AG08395 (cell line): ENCODE results near the gene EFS.
A peak's percentile ranks its signal among the peaks of the same experiment; 100 is the strongest.
"Not testable (repeated sequence)": the region's sequence is repeated elsewhere in the genome, so short reads cannot be mapped to it uniquely, and the experiment has no call there.

ENCODE experiments used
- DNase-seq: peaks from one replicate; pipeline ENCODE4 v3.0.0; 2012; ENCODE audit warnings: mixed read lengths, low spot score

The EFS gene

DNA sequence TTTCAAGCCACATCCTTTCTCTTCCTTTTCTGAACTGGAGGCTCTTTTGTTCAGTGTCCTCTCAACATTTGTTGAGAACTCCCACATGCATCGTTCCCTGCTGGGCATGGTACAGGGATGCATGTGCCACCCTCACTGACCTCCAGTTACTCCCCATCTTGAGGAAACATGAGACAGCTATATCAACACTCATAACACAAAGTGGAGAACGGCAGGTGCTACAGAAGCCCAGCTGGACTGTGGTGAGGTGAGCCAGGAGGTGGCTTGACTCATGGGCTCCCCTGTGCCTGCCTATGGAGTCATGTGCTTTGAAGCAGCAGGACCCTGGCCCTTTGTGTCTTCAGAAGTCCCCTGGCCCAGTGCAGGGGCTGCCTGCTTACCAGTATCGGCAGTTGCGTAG lies 33.4 kb upstream of the EFS start:
- no peak for DNase-seq

DNA sequence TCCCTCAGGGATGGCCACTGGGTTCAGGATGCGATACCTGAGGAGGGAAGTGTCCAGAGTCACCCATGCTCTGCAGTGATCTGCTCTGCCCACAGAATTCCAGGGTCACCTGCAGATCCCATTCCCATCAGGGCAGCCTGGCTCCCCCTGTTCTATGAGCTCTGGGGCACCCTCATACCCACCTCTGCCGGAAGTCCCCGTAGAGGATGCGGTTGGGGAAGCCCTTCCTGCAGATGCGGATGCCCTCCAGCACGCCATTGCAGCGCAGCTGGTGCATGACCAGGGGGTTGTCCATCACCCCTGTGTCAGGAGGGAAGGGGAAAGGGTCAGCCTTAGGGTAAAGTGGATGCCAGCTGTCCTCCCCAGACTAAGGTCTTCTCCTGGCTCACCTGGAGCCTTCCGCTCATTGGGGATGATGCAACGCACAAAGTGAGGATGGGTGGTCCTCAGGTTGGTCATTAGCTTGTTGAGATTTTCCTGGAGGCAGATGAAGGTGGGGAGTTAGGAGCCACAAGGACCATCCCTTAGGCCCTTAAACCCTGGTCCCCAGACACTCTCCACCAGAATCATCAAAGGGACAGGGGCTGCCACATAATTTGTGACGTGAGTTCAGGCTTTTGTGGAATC lies 31.9 kb upstream of the EFS start:
- no peak for DNase-seq

- DNase-seq: no peak
These were observed 31.2 kb upstream of the EFS start for GRCh38 chr14:23396126-23396525.

DNA sequence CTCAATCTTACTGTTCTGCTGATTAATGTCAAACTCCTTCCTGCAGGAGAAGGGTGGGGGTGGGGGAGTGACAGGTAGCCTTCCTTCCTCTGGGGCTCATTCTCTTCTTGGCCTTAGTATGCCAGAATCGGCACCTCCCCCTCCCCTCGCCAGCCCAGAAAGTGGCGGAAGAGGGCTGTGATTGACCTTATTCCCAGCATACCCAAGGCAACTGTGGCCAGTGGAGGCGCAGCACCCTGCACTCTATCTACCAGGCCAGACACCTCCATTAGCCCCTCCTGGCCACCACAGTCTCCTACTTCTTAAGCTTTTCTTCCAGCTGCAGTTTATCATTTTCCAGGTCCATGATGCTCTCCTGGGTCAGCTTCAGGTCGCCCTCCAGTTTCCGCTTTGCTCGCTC lies 27.6 kb upstream of the EFS start:
- DNase-seq: no peak

- not testable (repeated sequence) for DNase-seq
These were observed 24.9 kb upstream of the EFS start for GRCh38 chr14:23389871-23390270.

DNA sequence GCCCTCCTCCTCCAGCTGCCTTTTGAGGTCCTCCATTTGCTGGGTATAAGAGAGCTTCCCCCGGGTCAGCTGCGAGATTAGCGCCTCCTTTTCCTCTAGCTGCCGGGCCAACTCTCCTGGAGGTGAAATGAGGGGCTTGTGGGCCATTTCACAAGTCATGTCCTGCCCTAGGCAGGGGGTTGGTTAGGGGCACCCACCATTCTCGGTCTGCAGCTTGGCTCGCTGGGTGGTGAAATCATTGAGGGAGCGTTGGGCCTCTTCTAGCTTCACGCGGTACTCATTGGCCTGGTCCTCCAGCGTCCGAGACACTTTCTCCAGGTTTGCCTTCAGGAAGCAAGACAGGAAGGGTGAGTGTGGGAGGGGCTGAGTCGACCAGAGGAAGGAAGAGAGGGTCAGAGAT lies 24.4 kb upstream of the EFS start:
- no peak for DNase-seq

- no peak for DNase-seq
These were observed 24.0 kb upstream of the EFS start for GRCh38 chr14:23388996-23389395.

DNA sequence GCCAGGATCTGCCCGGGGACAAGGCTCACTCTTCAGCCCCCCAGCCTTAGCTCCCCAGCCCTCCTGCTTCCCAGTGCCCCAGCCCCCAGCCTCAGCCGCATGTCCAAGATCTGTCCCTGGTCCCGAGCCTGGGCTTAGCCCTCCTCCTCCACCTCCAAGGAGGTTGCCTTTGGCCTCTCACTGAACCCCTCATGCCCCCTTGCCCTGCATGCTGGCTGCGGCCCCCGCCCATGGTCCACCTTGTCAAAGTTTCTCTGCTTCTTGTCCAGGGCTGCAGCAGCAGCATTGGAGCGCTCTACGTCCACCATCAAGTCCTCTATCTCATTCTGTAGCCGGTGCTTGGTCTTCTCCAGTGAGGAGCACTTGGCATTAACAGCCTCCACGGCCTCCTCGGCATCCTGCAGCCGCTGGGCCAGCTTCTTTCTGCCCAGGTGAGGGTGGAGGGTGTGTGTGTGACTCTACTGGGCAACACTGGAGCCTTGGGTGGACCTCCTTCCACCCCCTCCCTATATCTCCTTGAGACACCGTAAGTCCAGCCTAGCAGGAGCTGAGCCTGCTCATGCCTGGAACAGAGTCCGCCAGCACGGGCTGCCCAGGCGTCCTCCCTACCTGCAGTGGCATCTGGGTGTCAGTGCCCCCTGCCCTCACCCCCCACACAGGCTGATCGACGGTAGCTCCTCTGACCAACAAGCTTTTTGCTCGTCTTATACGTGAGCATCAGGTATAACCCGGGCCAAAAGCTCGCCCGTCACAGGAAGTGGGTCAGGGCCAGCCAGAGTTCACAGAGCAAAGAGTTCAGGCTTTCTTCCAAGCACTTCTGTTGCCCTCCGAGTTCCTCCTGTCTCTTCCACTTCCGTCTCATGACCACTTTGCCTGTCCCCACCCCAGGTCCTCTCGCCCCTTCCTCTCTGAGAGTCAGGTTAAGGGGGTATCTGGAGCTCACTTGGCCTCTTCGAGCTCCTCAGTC lies 23.2 kb upstream of the EFS start:
- no peak for DNase-seq

DNA sequence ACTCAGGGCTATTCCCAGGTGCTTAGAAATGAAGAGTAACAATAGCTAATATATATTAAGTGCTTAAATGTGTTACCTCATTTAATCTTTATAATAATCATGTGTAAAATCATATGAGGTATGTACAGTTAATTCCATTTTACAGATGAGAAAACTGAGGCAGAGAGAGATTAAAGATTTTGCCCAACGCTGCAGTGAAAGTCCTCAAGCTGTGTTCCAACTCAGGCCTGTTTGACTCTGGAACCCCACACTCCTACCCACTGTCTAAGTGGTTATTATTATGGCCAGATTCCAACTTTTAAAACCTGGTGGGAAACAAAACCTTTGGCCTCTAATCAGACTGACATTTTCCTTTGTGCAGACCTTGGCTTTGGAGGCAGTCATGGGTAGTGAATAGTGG lies 22.0 kb upstream of the EFS start:
- DNase-seq: no peak

DNA sequence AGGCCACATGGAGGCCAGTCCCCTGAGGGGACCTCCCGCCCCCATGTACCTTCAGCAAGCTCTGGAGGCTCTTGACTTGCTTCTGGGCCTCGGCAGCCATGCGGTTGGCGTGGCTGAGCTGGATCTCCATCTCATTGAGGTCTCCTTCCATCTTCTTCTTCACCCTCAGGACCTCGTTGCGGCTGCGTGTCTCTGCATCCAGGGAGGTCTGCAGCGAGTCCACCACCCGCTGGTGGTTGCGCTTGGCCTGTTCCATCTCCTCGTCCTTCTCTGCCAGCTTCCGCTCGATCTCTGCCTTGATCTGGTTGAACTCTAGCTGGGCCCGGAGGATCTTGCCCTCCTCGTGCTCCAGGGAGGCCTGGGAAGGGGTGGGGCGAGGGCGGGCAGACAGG lies 21.3 kb upstream of the EFS start:
- DNase-seq: not testable (repeated sequence)

GRCh38 chr14:23385642-23386265 lies 20.8 kb upstream of the EFS start:
- DNase-seq: no peak

DNA sequence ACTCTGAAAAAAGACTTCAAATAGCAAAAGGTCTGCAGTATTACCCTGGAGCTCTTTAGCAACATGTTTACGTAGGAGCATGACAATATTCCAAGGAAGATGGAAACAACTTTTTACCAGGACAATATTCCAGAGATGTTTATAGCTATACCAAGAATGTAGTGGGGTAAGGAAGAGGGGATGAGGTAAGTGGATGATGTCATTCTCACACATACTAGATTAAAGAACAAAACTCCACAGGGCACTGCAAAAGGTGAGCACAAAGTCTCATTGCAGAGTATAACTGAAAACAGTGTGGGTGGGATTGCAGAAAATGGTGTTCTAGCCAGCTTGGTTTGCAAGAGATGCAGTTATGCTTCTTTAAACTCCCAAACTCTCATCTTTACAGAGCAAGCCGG lies 20.3 kb upstream of the EFS start:
- DNase-seq: no peak

- DNase-seq: no peak
These were observed 19.6 kb upstream of the EFS start for GRCh38 chr14:23384364-23385080.

DNA sequence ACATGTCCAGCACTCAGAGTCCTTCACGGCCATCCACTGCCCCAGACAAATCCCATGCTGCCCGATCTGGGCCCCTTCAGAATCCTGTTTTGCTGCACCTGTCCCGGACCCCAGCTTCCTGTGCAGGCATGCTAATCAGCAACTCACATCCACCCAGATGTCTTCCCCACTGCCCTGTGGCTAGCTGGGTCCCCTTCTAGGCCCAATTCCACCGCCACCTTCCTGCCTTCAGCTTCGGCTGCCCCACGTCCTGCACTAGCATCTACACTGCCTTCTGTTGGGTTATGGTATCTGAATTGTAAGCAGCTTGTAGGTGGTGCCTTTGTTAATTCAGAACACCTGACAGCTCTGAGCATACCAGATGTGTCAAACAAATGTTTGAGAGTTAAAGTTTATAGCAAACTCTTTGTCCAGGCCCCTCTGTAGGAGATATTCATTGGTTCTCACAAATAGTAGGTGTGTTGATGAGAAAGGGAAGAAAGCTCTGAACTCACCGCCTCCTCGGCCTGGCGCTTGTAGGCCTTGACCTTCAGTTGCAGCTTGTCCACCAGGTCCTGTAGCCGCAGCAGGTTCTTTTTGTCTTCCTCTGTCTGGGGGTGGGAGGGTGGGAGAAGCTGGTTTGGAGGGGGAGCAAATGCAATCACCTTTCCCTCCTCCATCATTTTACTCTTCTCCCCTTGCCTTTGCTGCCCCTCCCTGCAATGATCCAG lies 17.9 kb upstream of the EFS start:
- no peak for DNase-seq

GRCh38 chr14:23382276-23382675 lies 17.3 kb upstream of the EFS start:
- DNase-seq: no peak

- no peak for DNase-seq
These were observed 16.9 kb upstream of the EFS start for GRCh38 chr14:23381871-23382270.

DNA sequence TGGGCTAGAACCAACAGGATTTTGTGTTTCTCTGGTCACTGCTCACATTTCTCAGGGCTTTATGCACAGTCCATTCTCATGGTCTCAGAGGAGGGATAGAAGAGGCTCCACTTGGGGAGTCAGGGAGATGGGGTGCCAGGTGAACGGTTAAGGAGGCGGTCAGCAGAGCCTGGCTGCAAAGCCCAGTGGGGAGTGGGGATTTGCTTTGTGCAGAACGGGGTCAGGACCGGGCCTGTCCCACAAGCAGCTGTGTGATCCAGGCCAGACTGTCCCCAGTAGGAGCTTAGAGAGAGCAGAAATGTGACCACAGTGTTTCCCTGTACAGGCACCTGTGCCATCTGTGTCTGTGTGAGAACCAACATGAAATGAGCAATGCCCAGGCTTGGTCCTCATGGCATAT lies 16.0 kb upstream of the EFS start:
- DNase-seq: no peak

- DNase-seq: no peak
These were observed 15.4 kb upstream of the EFS start for GRCh38 chr14:23380197-23380914.

GRCh38 chr14:23379366-23380196 lies 14.6 kb upstream of the EFS start:
- peak; percentile 74 for DNase-seq

DNA sequence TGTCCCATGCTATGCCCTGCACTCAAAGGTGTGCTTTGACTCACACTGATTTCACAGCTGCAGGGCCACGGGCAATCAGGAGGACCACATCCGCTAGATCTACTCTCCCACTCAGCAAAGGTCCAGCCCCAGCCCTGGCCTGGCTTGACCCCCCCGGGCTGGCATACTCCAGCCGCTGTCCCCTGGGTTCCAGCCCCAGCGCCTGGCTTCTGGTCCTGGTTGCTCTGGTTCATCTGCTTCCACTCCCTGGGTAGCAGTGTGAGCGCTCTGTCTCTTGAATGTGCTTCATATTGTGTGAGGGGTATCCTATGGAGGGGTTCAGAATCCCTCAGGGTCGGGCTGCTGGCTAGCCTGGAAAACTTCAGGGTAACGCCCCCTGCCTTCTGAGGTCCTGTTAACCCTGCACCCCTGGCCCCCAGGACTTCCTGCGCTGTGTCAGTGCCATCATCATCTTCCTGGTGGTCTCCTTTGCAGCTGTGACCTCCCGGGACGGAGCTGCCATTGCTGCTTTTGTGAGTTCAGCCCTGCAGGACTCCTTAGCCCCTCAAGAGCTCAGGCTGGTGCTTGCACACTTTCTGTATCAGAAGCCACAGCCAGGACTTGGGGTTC lies 13.7 kb upstream of the EFS start:
- no peak for DNase-seq
